ENCODE data around the gene FCRLA.

FCRLA gene

GRCh38 chr1:161718559-161719324 is 11.7 kb downstream of the FCRLA start:
- POLR2A ChIA-PET = interaction anchor here (0.8 kb wide), 1 partner anchor 11 kb away, joined by 3 read pairs; no protein-coding TSS in a partner anchor
- DNase-seq (ENCODE audit: extremely low spot score) = peak; percentile 26
- CTCF ChIA-PET = interaction anchor here (1.4 to 4.0 kb wide), 3 partner anchors 8 to 20 kb away, joined by 5 to 19 read pairs (median 10); partner anchors contain the start of gene FCRLA
- TF ChIP-seq, protein P1, sequence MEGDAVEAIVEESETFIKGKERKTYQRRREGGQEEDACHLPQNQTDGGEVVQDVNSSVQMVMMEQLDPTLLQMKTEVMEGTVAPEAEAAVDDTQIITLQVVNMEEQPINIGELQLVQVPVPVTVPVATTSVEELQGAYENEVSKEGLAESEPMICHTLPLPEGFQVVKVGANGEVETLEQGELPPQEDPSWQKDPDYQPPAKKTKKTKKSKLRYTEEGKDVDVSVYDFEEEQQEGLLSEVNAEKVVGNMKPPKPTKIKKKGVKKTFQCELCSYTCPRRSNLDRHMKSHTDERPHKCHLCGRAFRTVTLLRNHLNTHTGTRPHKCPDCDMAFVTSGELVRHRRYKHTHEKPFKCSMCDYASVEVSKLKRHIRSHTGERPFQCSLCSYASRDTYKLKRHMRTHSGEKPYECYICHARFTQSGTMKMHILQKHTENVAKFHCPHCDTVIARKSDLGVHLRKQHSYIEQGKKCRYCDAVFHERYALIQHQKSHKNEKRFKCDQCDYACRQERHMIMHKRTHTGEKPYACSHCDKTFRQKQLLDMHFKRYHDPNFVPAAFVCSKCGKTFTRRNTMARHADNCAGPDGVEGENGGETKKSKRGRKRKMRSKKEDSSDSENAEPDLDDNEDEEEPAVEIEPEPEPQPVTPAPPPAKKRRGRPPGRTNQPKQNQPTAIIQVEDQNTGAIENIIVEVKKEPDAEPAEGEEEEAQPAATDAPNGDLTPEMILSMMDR (IDR thresholded peaks at IDR 0.05; ENCODE audit: control extremely low read depth, extremely low read depth, low read depth, missing control alignments) = no peak

GRCh38 chr1:161719325-161719611 is 12.2 kb downstream of the FCRLA start:
- DNase-seq (ENCODE audit: extremely low spot score) = peak; percentile 18
- TF ChIP-seq, protein P1 (IDR thresholded peaks at IDR 0.05; ENCODE audit: control extremely low read depth, extremely low read depth, low read depth, missing control alignments) = no peak
- POLR2A ChIA-PET = no interaction called here
- CTCF ChIA-PET = interaction anchor here (1.5 kb wide), 1 partner anchor 19 kb away, joined by 5 read pairs; no protein-coding TSS in a partner anchor

DNA sequence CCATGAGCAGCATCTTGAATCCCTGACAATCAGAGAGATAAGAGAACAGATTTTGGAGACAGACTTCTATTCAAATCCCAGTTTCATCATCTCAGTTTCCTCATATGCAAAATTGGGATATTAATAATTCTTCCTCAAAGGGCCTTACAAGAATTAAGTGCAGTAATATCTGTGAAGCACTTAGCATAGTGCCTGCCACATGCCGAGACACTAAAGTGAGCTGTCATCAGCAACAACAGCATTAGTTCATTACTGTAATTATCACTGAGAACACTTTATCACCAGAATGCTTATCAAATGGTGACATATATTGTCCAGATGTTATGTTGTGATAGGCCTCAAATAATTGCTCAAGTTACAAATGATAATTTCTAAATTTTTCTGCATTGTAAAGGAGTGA is 13.4 kb downstream of the FCRLA start:
- POLR2A ChIA-PET = no interaction called here
- no peak for DNase-seq (ENCODE audit: extremely low spot score)
- TF ChIP-seq, protein P1 (IDR thresholded peaks at IDR 0.05; ENCODE audit: control extremely low read depth, extremely low read depth, low read depth, missing control alignments) = no peak
- CTCF ChIA-PET = no interaction called here

GRCh38 chr1:161720956-161721737 is 14.1 kb downstream of the FCRLA start, which contains the start of gene FCRLB:
Gene FCRLB, plus strand, starts transcription at chr1:161721544. Its CDS starts 1,129 bp downstream, at chr1:161722673.
- POLR2A ChIA-PET = no interaction called here
- TF ChIP-seq, protein P1 (IDR thresholded peaks at IDR 0.05; ENCODE audit: control extremely low read depth, extremely low read depth, low read depth, missing control alignments) = no peak
- no peak for DNase-seq (ENCODE audit: extremely low spot score)
- CTCF ChIA-PET = interaction anchor here (1.8 to 2.5 kb wide), 2 partner anchors 13 to 16 kb away, joined by 9 to 19 read pairs; partner anchors contain the start of gene FCRLA

DNA sequence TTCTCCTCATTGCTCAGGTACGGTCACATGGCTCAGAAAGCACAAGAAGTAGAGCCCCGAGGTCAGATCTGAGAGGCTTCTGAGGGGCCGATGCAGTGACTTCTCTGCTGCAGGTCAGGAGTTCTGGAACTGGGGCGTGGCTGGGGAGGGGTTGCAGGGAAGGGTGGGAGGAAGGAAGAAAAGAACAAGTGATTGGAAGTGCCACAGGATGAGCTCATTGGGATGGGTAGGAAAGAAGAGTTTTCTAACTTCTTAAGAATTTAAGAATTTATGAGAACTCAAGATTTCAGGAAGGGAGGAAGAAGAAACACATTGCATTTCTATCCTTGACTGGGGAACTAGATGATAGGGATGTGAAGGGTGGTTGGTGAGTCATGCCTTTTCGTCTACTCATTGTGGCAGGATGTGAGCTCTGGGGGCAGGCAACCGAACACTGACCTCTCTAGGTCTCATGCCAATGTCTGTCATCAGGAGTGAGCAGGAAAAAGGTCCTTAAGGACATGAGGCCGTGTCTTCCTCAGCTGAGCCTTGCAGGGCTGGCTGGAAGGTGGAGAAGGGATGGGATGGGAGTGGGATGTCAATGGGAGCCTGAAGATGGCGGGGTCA is 14.8 kb downstream of the FCRLA start:
- ChIA-PET POLR2A (no interaction called here), CTCF (interaction anchor here (0.7 to 2.5 kb wide), 4 partner anchors 8 to 20 kb away, joined by 3 to 19 read pairs (median 7); partner anchors contain the start of gene FCRLA)
- TF ChIP-seq, protein P1 (IDR thresholded peaks at IDR 0.05; ENCODE audit: control extremely low read depth, extremely low read depth, low read depth, missing control alignments) = no peak
- DNase-seq (ENCODE audit: extremely low spot score) = no peak

DNA sequence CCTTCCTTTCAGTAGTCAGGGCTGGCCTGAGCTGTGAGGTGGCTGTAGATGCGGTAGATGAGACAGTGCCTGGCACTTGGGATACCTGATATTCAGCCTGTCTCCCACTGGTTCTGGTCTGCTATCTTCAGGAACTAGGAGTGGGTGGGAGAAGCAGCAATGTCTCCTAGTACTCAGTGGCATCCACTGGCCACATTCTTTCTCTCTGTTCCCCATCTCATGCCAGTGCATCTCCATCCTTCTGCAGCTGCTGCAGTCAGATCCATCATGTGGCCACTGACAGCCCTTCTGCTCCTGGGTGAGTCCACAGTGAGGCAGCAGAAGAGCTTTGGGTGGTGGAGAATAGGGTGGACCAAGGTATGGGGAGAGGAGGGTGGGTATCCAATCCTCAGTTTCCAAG is 15.4 kb downstream of the FCRLA start:
- DNase-seq (ENCODE audit: extremely low spot score) = no peak
- ChIA-PET POLR2A (no interaction called here), CTCF (interaction anchor here (0.7 to 2.5 kb wide), 4 partner anchors 8 to 19 kb away, joined by 3 to 19 read pairs (median 7); partner anchors contain the start of gene FCRLA)
- TF ChIP-seq, protein P1 (IDR thresholded peaks at IDR 0.05; ENCODE audit: control extremely low read depth, extremely low read depth, low read depth, missing control alignments) = no peak
